GM12872 (cell line): ENCODE measurements around the gene SKI.

ENCODE experiments used
- CTCF ChIP-seq: IDR thresholded peaks from 3 replicates; pipeline ENCODE4 v1.5.1; 2011; ENCODE audit warnings: low read depth, mild to moderate bottlenecking, low read length, moderate library complexity; ENCODE audit not compliant: insufficient read depth

Gene SKI

GRCh38 chr1:2269193-2269921 lies 41.2 kb downstream of the SKI start:
- TF ChIP-seq CTCF = no peak

- TF ChIP-seq CTCF = no peak
These were observed 41.8 kb downstream of the SKI start for GRCh38 chr1:2269922-2270259.

- TF ChIP-seq CTCF = no peak
These were observed 42.4 kb downstream of the SKI start for GRCh38 chr1:2270260-2271100.

GRCh38 chr1:2271211-2271721 lies 43.1 kb downstream of the SKI start:
- TF ChIP-seq CTCF = no peak

DNA sequence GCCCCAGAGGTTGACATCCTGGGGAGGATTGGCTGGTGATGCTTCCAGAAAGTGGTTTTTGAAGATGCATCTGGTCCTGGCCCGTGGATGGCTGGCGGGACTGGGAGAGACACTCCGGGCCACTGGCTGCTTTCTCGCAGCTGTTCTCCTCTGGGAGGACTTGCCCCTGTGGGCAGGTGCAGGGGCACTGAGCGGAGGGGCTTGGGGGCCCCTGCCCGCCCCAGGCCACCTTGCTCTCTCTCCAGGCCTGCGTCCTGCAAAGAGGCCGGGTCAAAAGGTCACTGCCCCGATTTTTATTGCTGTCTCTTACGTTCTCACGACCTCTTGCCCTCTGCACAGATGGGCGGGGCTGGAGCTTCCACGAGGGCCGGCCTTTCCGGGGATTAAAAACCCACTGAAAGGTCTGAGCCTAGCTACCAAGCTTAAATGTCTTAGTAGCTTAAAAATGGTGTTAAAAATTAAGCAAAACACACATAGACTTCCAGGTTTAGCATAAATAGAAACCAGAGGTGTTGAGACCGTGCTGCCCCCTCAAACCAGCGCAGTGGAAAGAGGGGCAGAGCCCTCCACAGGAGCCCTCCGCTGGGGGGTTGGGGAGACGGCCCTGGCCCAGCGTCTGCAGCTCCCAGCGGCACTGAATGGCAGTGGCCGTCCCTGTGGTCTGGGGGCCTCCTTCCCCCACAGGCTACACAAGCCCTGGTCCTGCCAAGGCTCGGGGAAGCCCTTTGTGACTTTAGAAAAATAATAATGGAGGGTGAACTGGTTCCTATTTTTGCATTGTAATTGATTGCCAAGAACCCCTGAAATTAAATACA lies 43.9 kb downstream of the SKI start:
- TF ChIP-seq CTCF = no peak

DNA sequence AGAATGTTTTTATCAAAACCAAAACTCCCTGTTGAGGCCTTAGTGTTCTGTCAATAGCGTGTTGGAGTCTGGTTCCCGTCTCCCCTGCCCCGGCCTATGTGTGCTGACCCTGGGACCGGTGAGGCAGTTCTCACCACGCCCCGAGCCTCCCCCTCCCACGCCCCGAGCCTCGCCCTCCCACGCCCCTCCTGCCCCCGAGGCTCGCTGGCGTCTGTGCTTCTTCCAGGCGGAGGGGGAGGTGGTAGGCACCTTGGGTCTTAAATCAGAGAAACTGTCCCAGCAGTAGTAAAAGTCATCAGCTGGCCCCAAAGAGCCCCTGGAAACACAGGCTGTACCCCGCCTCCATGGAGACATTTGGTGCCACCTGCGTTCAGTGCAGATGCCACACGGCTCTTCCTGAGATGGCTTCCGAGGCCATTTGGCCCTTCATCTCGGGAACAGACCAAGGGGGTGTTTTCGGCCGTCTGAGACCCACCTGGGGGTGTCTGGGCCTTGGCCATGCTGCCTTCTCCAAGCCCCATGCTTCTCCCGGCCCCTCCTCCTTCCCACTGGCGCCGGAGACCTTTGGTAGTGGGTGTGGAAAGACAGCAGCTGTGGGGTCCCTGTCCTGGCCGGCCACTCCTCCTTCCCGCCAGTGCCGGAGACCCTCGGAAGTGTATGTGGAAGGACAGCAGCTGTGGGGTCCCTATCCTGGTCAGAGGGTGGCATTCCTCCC lies 44.7 kb downstream of the SKI start:
- TF ChIP-seq CTCF = no peak
